Limb (tissue), 2 donors: ENCODE measurements around the gene GADD45GIP1.

Experiments used
- DNase-seq, 2 donors: peaks; one replicate each; pipeline ENCODE4 v3.0.0-alpha.2; 2016; ENCODE audit errors: extremely low spot score in 2 of 2

GADD45GIP1 gene

DNA sequence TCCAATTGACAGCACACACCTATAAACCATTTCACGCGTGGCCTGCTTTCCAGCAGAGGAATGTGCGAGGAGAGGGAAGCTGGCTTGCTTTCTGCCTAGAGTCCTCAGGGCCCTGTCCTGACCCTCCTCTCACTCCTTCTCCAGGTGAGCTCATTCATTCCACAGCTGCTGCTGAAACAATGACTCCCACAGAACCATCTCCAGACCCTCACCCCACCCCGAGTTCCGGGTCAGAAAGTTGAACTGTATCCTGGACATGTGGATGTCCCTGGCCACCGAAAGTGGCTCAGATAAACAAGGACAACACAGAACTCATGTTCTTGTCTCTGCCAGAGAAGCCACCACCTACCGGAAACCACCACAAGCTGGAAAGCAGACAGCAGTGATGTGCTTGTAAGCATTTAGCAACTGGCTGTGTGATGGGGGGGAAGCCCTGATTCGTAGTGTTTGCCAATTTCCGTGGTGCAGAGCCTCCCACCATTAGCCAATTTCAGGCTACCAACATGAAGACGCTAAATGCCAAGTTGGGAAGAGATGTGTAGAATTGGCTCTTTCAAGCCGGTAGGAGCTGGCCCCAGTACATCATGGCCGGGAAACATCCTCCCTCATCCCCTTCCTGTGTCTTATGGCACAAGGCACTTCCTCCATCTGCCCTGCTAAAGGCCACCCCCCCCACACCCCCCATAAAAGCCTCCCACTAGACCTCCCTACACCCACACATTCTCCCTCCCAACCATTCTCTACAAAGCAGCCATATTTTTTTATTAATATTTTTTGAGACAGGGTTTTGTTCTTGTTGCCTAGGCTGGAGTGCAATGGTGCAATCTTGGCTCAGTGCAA is 43.0 kb downstream of the GADD45GIP1 start:
- DNase-seq, result no peak

DNA sequence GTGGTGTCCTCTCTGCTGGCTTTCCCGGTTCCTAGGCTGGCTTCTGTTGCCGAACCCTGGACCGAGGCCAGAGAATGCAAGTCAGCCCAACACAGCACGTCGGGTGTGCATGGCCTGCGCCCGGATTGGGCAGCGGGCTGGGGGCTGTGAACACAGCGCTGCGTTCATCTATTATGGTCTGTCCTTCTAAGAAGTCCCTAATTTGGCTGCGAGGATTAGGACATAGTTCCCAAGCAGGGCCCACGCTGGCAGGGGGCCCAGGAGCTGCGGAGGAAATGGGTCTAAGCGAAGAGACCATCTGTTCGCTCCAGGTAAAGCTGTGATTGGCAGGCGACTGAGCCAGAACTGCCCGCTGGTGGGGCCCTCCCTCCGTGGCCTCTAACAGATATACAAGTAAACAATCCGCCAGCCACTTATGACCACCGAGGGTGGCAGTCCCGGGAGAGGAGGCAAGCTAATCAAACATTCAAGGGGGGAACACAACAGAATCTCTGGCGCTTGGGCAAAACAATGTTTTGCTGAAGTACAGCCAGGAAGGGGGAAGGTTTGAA is 43.9 kb downstream of the GADD45GIP1 start:
- peak; percentile 84 to 89 for DNase-seq

DNA sequence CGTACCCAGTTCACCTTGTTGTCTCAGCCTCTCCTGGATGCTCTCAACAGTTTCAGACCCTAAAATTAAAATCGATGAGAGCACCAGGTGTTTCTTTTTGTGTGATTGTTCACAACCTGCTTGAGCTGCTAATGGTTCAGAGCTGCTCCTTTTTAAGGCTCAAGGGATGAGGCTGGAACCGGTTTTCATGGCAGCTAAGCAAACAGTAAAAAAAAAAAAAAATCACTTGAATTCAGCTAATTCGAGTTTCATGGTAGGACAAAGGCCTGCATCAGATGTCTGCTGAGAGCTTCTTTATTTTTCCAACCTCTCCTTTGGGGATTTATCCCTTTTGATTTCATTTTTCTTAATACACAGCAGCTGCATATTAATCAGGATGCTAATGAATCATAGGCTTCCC is 44.5 kb downstream of the GADD45GIP1 start:
- no peak for DNase-seq

DNA sequence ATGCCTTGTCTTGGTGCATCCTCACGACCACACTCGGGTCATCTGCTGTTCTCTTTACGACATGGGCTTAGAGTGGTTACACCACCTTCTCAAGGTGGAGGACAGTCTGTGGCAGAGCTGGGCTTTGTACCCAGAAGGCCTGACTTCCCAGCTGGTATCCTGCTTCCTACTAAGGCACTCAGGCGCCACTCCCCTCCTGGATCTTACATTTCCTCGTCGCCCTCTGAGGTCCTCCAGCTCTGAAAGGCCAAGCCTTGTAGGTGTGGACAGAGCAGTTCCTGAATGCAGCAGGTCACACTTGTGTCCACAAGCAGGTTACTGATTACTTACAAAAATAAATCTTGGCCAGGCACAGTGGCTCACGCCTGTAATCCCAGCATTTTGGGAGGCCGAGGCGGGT is 49.9 kb downstream of the GADD45GIP1 start:
- DNase-seq, result no peak
